ENCODE data around the gene B3GNT5. TPM values are rescaled to one million over a fixed set of nuclear protein-coding genes. Genes with fewer than 3 reads are reported as not detected.

Gene B3GNT5
- total and polyA plus RNA-seq, 2 donors (not counting 3 experiments of a cell fraction or from before 2014, with no cell fraction given): 4.1 to 25.6 TPM

- no TSS peak for BruUV-seq (replicated peaks)
- no peaks in the 10 kb centered on the region for H3K9me1 ChIP-seq (replicated peaks; ENCODE audit: control insufficient read depth, extremely low read depth, insufficient read depth, low read length)
- POLR2A ChIA-PET: no interaction called here
- CTCF ChIA-PET: interaction anchor here (0.7 to 1.9 kb wide), 3 partner anchors 28 to 599 kb away, joined by 3 to 9 read pairs (median 3); no protein-coding TSS in a partner anchor
- H3K4me1 ChIP-seq (ENCODE audit: control insufficient read depth, extremely low read depth, insufficient read depth, low read length): no peaks in the 10 kb centered on the region
- dilution Hi-C loops (cut with MboI; ENCODE audit: extremely low pct_ligation_motif_present, low sequenced_read_pairs) (no loop called here), intact Hi-C loops (cut with micrococcal nuclease) (no loop called here)
- no peak overlapping the region for H3K4me2 ChIP-seq (ENCODE audit: insufficient read depth, low read length)
- H3K27ac ChIP-seq (ENCODE audit: insufficient read depth, low read depth, low read length): no peak overlapping the region
- peaks cover 0 to 6% of the 10 kb centered on the region in 2 experiments for H3K27me3 ChIP-seq (ENCODE audit: control insufficient read depth in 2 of 2, insufficient read depth in 2 of 2, low read length in 2 of 2)
- H3K4me3 ChIP-seq (replicated peaks in 1 of 3; ENCODE audit: insufficient read depth in 1 of 3, low read depth in 1 of 3, low read length in 3 of 3): no peak overlapping the region
- H3K79me2 ChIP-seq (ENCODE audit: control insufficient read depth, insufficient read depth, low read length): no peaks in the 10 kb centered on the region
- FAIRE-seq (no peak), DNase-seq (ENCODE audit: low read depth, low spot score) (peak; percentile 65)
- H3K9ac ChIP-seq (replicated peaks; ENCODE audit: extremely low read depth, insufficient read depth, low read length): no peak overlapping the region
- TF ChIP-seq FOS (IDR thresholded peaks at IDR 0.05; ENCODE audit: borderline replicate concordance, insufficient read depth, low read length) (no peak), GATA2 (IDR thresholded peaks at IDR 0.05; ENCODE audit: insufficient read depth, insufficient read length, low read depth, low read length) (no peak), EZH2 (IDR thresholded peaks at IDR 0.05; ENCODE audit: borderline replicate concordance, low read depth, low read length, severe bottlenecking) (no peak), CTCF (IDR thresholded peaks at IDR 0.05; ENCODE audit: extremely low read depth in 1 of 2, insufficient read depth in 1 of 2, low read depth in 1 of 2, low read length in 2 of 2) (no peak), MYC (IDR thresholded peaks at IDR 0.05; ENCODE audit: low read depth, low read length) (no peak), MAX (IDR thresholded peaks at IDR 0.05; ENCODE audit: insufficient read depth, insufficient read length) (no peak), JUN (IDR thresholded peaks at IDR 0.05; ENCODE audit: borderline replicate concordance, insufficient read depth, insufficient read length, low read depth) (no peak), POLR2A (IDR thresholded peaks at IDR 0.05; ENCODE audit: low read depth, low read length) (no peak), POLR2AphosphoS5 (IDR thresholded peaks at IDR 0.05; ENCODE audit: insufficient read depth, low read depth, low read length) (no peak)
- no peak overlapping the region for H2AFZ ChIP-seq (ENCODE audit: low read depth, low read length)
- H3K36me3 ChIP-seq (ENCODE audit: control insufficient read depth in 2 of 2, extremely low read depth in 1 of 2, insufficient read depth in 2 of 2, low read length in 2 of 2): no peaks in the 10 kb centered on the region
- no peaks in the 10 kb centered on the region for H4K20me1 ChIP-seq (replicated peaks; ENCODE audit: control insufficient read depth, extremely low read depth, insufficient read depth, low read length)
- H3K9me3 ChIP-seq (replicated peaks; ENCODE audit: control insufficient read depth, insufficient read depth, low read length): no peaks in the 10 kb centered on the region
Measured at GRCh38 chr3:183212565-183212964, 40.5 kb upstream of the B3GNT5 start.
